Measurements from ENCODE around the gene INTS4.
"Not testable (repeated sequence)": the region's sequence is repeated elsewhere in the genome, so short reads cannot be mapped to it uniquely, and the experiment has no call there.

INTS4 gene

DNA sequence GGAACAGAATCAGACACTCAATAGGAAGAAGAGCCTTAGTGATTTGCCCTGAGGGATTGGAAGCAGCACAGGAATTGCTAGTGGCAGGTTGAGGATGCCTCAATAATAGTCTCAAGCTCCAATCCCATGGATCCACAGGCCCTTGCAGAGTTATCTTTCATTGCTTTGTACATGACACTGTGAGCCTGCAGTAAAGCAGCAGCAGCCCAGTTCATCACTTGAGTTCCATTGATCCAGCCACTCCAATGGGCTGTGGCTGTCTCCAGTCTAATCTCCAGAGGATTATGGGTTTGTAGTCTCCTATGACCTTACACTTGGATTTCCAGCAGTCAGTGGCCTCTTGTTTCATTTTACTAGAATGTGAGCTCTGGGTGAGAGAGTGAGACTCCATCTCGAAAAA lies 128.1 kb downstream of the INTS4 start:
- H3K79me2 ChIP-seq (ENCODE audit: insufficient read depth, low read length): no peaks in the 10 kb centered on the region
- no peaks in the 10 kb centered on the region for H3F3A ChIP-seq (ENCODE audit: insufficient read depth)
- H3K9me2 ChIP-seq (replicated peaks; ENCODE audit: insufficient read depth, low read length): no peaks in the 10 kb centered on the region
- peaks cover 7% of the 10 kb centered on the region; the same call in 1 of the 2 replicates for H3K36me3 ChIP-seq (ENCODE audit: low read length)
- no peak overlapping the region for H3K4me2 ChIP-seq (ENCODE audit: low read depth, low read length, poor library complexity, severe bottlenecking)
- no peak overlapping the region for H2AFZ ChIP-seq (ENCODE audit: low read depth, low read length, severe bottlenecking)
- no peak overlapping the region for H3K27ac ChIP-seq (ENCODE audit: low read depth, low read length)
- no peak overlapping the region for H3K4me3 ChIP-seq (ENCODE audit: insufficient read depth, low read length, poor library complexity, severe bottlenecking)
- TF ChIP-seq, protein P1, sequence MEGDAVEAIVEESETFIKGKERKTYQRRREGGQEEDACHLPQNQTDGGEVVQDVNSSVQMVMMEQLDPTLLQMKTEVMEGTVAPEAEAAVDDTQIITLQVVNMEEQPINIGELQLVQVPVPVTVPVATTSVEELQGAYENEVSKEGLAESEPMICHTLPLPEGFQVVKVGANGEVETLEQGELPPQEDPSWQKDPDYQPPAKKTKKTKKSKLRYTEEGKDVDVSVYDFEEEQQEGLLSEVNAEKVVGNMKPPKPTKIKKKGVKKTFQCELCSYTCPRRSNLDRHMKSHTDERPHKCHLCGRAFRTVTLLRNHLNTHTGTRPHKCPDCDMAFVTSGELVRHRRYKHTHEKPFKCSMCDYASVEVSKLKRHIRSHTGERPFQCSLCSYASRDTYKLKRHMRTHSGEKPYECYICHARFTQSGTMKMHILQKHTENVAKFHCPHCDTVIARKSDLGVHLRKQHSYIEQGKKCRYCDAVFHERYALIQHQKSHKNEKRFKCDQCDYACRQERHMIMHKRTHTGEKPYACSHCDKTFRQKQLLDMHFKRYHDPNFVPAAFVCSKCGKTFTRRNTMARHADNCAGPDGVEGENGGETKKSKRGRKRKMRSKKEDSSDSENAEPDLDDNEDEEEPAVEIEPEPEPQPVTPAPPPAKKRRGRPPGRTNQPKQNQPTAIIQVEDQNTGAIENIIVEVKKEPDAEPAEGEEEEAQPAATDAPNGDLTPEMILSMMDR (IDR thresholded peaks at IDR 0.05; ENCODE audit: insufficient read depth, low read length, poor library complexity, severe bottlenecking): no peak
- TF ChIP-seq EZH2phosphoT487 (conservative IDR thresholded peaks at IDR 0.05; ENCODE audit: low read length): no peak
- no peak overlapping the region for H3K9ac ChIP-seq (ENCODE audit: low read length)
- H4K20me1 ChIP-seq (ENCODE audit: low read depth, low read length): no peaks in the 10 kb centered on the region
- no peaks in the 10 kb centered on the region for H3K9me3 ChIP-seq (ENCODE audit: insufficient read depth, low read length)
- no peaks in the 10 kb centered on the region for H3K27me3 ChIP-seq (ENCODE audit: low read length)

DNA sequence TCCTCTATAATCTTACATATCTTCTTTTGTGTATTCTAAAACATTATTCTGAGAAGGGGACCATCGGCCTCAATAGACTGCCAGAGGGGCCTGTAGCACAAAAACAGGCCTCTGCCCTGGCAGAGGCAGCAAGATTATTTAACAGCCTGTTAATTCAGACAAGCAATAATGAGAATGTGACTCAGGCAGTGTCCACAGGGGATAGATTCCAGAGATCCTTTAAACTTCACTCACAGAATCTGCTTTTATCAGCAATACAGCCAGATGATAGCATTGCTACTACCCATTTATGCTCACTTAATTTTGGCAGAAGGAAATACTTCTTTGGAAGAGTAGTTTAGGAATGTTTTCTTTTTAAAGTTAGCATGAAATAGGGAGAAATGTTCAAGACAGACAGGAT lies 128.7 kb downstream of the INTS4 start:
- Histone ChIP-seq H2AFZ (ENCODE audit: low read depth, low read length, severe bottlenecking) (no peak overlapping the region), H3K4me3 (ENCODE audit: insufficient read depth, low read length, poor library complexity, severe bottlenecking) (no peak overlapping the region), H3K79me2 (ENCODE audit: insufficient read depth, low read length) (no peaks in the 10 kb centered on the region), H3F3A (ENCODE audit: insufficient read depth) (no peaks in the 10 kb centered on the region), H4K20me1 (ENCODE audit: low read depth, low read length) (no peaks in the 10 kb centered on the region), H3K9ac (ENCODE audit: low read length) (no peak overlapping the region), H3K9me3 (ENCODE audit: insufficient read depth, low read length) (no peaks in the 10 kb centered on the region), H3K27ac (ENCODE audit: low read depth, low read length) (no peak overlapping the region), H3K27me3 (ENCODE audit: low read length) (no peaks in the 10 kb centered on the region), H3K4me2 (ENCODE audit: low read depth, low read length, poor library complexity, severe bottlenecking) (no peak overlapping the region), H3K36me3 (ENCODE audit: low read length) (peaks cover 4% of the 10 kb centered on the region; the same call in 1 of the 2 replicates), H3K9me2 (replicated peaks; ENCODE audit: insufficient read depth, low read length) (no peaks in the 10 kb centered on the region)
- no peak for TF ChIP-seq EZH2phosphoT487 (conservative IDR thresholded peaks at IDR 0.05; ENCODE audit: low read length)
- TF ChIP-seq, protein P1 (IDR thresholded peaks at IDR 0.05; ENCODE audit: insufficient read depth, low read length, poor library complexity, severe bottlenecking): no peak

DNA sequence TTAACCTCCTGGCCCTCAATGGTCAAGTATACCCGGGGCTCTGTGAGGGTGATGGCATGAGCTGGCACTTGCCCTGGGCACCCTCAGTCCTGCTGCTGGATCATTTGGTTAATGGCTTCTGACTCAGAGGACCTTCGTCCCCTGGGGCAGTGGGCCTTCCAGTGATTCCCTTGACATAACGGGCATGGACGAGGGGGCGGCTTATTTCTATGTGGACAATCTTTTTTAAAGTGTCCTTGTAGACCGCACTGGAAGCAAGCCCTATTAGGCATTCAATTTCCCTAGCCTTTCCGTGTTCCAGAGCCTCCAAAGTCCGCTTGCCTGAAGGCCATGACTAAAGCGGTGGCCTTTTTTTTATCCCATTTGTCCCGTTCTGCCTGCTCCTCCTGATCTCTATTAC lies 133.0 kb downstream of the INTS4 start:
- not testable (repeated sequence) for H3K9ac ChIP-seq (ENCODE audit: low read length); H3F3A ChIP-seq (ENCODE audit: insufficient read depth); H3K27ac ChIP-seq (ENCODE audit: low read depth, low read length); H4K20me1 ChIP-seq (ENCODE audit: low read depth, low read length); H3K9me3 ChIP-seq (ENCODE audit: insufficient read depth, low read length); H3K36me3 ChIP-seq (ENCODE audit: low read length); H3K27me3 ChIP-seq (ENCODE audit: low read length); H3K4me2 ChIP-seq (ENCODE audit: low read depth, low read length, poor library complexity, severe bottlenecking); H2AFZ ChIP-seq (ENCODE audit: low read depth, low read length, severe bottlenecking); H3K9me2 ChIP-seq (replicated peaks; ENCODE audit: insufficient read depth, low read length); H3K79me2 ChIP-seq (ENCODE audit: insufficient read depth, low read length); H3K4me3 ChIP-seq (ENCODE audit: insufficient read depth, low read length, poor library complexity, severe bottlenecking)

DNA sequence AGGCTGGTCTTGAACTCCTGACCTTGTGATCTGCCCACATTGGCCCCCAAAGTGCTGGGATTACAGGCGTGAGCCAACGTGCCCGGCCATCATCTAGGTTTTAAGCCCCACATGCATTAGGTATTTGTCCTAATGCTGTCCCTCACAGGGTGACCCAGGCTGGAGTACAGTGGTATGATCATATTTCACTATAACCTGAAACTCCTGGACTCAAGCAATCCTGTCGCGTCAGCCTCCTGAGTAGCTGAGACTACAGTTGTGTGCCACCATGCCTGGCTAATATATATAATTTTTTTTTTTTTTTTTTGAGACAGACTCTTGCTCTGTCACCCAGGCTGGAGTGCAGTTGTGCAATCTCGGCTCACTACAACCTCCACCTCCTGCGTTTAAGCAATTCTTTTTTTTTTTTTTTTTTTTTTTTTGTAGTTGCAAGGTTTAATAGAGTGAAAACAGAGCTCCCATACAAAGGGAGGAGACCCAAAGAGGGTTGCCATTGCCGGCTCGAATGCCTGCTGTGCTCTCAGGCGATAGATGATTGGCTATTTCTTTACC lies 136.5 kb downstream of the INTS4 start:
- not testable (repeated sequence) for H3K4me2 ChIP-seq (ENCODE audit: low read depth, low read length, poor library complexity, severe bottlenecking); H3K36me3 ChIP-seq (ENCODE audit: low read length); H2AFZ ChIP-seq (ENCODE audit: low read depth, low read length, severe bottlenecking); H3K27ac ChIP-seq (ENCODE audit: low read depth, low read length); H3K4me3 ChIP-seq (ENCODE audit: insufficient read depth, low read length, poor library complexity, severe bottlenecking); H3K9ac ChIP-seq (ENCODE audit: low read length); H3K9me2 ChIP-seq (replicated peaks; ENCODE audit: insufficient read depth, low read length); H4K20me1 ChIP-seq (ENCODE audit: low read depth, low read length); H3F3A ChIP-seq (ENCODE audit: insufficient read depth); H3K79me2 ChIP-seq (ENCODE audit: insufficient read depth, low read length); H3K27me3 ChIP-seq (ENCODE audit: low read length)
- H3K9me3 ChIP-seq (ENCODE audit: insufficient read depth, low read length): peaks cover 23% of the 10 kb centered on the region; the same call in 1 of the 2 replicates

Data from SU-DHL-6 (cell line).